ENCODE data around the gene DENND4C. TPM values are rescaled to one million over a fixed set of nuclear protein-coding genes. Genes with fewer than 3 reads are reported as not detected.

Gene DENND4C
- total RNA-seq, 2 experiments from 2014 or later: 17.4 to 18.5 TPM

DNA sequence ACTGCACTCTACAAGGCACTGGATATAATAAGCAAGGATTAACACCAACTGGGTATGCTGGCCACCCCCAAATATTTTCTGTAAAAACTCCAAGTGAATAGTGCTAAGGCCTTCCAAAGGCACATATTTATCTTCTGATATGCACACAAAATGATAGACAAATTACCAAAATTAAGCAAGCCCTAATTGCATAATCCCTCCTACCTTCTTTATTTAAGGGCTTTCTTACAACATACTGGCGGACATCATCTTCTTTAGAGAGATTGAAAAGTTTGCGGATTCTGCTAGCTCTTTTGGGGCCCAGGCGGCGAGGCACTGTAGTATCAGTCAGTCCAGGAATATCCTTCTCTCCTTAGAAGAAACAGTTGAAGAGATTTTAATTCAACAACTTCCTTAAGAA lies 147.7 kb downstream of the DENND4C start:
- no peak for ATAC-seq
- Mint-ChIP-seq H3K36me3 (ENCODE audit: low read depth) (peaks cover 74% of the 10 kb centered on the region), H3K9me3 (no peaks in the 10 kb centered on the region), H3K4me1 (ENCODE audit: low read depth) (peaks cover 38% of the 10 kb centered on the region), H3K4me3 (peak overlapping the region; percentile 98), H3K27me3 (no peaks in the 10 kb centered on the region), H3K27ac (peak overlapping the region; percentile 99)
- CTCF ChIA-PET: no interaction called here
- no peak for TF ChIP-seq CTCF (IDR thresholded peaks at IDR 0.05)
- POLR2A ChIA-PET: interaction anchor here (0.6 to 2.6 kb wide), 4 partner anchors 7 to 147 kb away, joined by 3 to 24 read pairs (median 4); no protein-coding TSS in a partner anchor
- no peak for DNase-seq
- intact Hi-C loops (cut with micrococcal nuclease): loop anchor here (5.0 to 10.0 kb wide), 3 partner anchors 146 to 323 kb away; partner anchors contain the start of genes DENND4C and HAUS6

DNA sequence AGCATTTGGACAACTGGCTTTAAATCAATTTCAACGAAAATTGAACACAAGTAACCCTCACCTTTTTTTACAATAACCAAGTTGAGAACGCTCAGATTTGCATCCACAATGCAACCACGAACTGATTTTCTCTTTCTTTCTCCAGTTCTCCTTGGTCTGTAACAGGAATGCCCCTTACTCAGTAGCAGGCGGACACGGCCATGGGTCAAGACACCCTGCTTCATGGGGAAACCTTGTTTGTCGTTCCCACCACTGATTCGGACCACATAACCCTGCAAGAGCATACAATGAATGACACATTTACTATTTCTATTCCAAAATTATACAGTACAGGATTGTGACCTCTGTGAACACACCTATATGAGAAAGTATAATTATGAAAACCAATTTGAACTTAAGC lies 148.2 kb downstream of the DENND4C start:
- intact Hi-C loops (cut with micrococcal nuclease): loop anchor here (5.0 to 10.0 kb wide), 3 partner anchors 146 to 324 kb away; partner anchors contain the start of genes DENND4C and HAUS6
- H3K27ac Mint-ChIP-seq: peak overlapping the region; percentile 99
- CTCF ChIA-PET: no interaction called here
- H3K9me3 Mint-ChIP-seq: no peaks in the 10 kb centered on the region
- no peaks in the 10 kb centered on the region for H3K27me3 Mint-ChIP-seq
- H3K36me3 Mint-ChIP-seq (ENCODE audit: low read depth): peaks cover 71% of the 10 kb centered on the region
- H3K4me1 Mint-ChIP-seq (ENCODE audit: low read depth): peaks cover 36% of the 10 kb centered on the region
- POLR2A ChIA-PET: interaction anchor here (1.0 to 2.6 kb wide), 5 partner anchors 8 to 147 kb away, joined by 3 to 24 read pairs (median 13); partner anchors contain the start of gene ACER2
- DNase-seq: no peak
- TF ChIP-seq CTCF (IDR thresholded peaks at IDR 0.05): no peak
- ATAC-seq: no peak
- H3K4me3 Mint-ChIP-seq: peak overlapping the region; percentile 98

DNA sequence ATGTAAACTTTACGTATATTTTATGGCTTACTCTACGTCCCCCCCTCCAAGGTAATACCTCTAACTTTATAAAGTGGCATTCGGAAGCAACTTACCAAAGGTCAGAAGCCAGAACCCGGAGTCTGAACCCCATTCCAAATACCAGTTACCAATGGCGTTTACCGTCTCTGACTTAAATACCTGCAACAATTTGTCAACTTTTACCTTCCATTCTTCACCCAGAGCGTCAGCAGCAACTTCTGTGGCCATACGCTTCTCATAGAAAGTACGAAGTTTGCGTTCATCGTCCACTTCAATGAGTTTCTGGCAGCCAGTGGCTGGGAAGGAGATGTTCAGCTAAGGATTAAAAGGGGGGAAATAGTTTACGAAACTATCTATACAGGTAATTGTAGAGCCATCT lies 148.8 kb downstream of the DENND4C start:
- no peaks in the 10 kb centered on the region for H3K9me3 Mint-ChIP-seq
- H3K27me3 Mint-ChIP-seq: no peaks in the 10 kb centered on the region
- peaks cover 34% of the 10 kb centered on the region for H3K4me1 Mint-ChIP-seq (ENCODE audit: low read depth)
- intact Hi-C loops (cut with micrococcal nuclease): loop anchor here (5.0 to 10.0 kb wide), 3 partner anchors 147 to 324 kb away; partner anchors contain the start of genes DENND4C and HAUS6
- H3K36me3 Mint-ChIP-seq (ENCODE audit: low read depth): peaks cover 65% of the 10 kb centered on the region
- no peak for DNase-seq
- H3K27ac Mint-ChIP-seq: peak overlapping the region; percentile 99
- H3K4me3 Mint-ChIP-seq: peak overlapping the region; percentile 98
- POLR2A ChIA-PET: interaction anchor here (0.6 to 2.6 kb wide), 28 partner anchors 8 to 330 kb away, joined by 3 to 24 read pairs (median 4); partner anchors contain the start of genes ACER2, DENND4C and RRAGA
- no peak for TF ChIP-seq CTCF (IDR thresholded peaks at IDR 0.05)
- CTCF ChIA-PET: no interaction called here
- no peak for ATAC-seq

GRCh38 chr9:19379697-19380046 lies 149.2 kb downstream of the DENND4C start:
- peaks cover 34% of the 10 kb centered on the region for H3K4me1 Mint-ChIP-seq (ENCODE audit: low read depth)

More at GRCh38 chr9:19379697-19380046, 149.2 kb downstream of the DENND4C start:
- TF ChIP-seq CTCF (IDR thresholded peaks at IDR 0.05): no peak
- Mint-ChIP-seq H3K27ac (peak overlapping the region; percentile 99), H3K36me3 (ENCODE audit: low read depth) (peaks cover 61% of the 10 kb centered on the region), H3K27me3 (no peaks in the 10 kb centered on the region), H3K4me3 (peak overlapping the region; percentile 98), H3K9me3 (no peaks in the 10 kb centered on the region)
- intact Hi-C loops (cut with micrococcal nuclease): loop anchor here (2.0 to 10.0 kb wide), 5 partner anchors 29 to 325 kb away; partner anchors contain the start of genes ACER2, DENND4C and HAUS6
- ChIA-PET POLR2A (interaction anchor here (0.7 to 2.6 kb wide), 40 partner anchors 9 to 331 kb away, joined by 3 to 24 read pairs (median 4); partner anchors contain the start of genes ACER2, DENND4C and RRAGA), CTCF (interaction anchor here (1.2 kb wide), 1 partner anchor 85 kb away, joined by 5 read pairs; no protein-coding TSS in a partner anchor)
- ATAC-seq: peak; percentile 19
- DNase-seq: no peak
